Fibroblast of lung (primary cell): ENCODE data around the gene CYB561. TPM values are rescaled to one million over a fixed set of nuclear protein-coding genes. Genes with fewer than 3 reads are reported as not detected.

Experiments used
- DNase-seq, 2 donors: peaks; one replicate each; pipeline versions ENCODE4 v3.0.0 to v3.0.0-alpha.2; 2010; ENCODE audit warnings: low read depth in 2 of 2
- H2AFZ ChIP-seq: 2 replicates; pipeline ENCODE4 v1.5.1; 2012; ENCODE audit warnings: low read length, control low read depth, inconsistent platforms
- H3K27ac ChIP-seq: 2 replicates; pipeline ENCODE4 v1.5.1; 2011; ENCODE audit warnings: low read length, control low read depth; ENCODE audit not compliant: insufficient read depth
- H3K27me3 ChIP-seq: 2 replicates; pipeline ENCODE4 v1.5.1; 2011; ENCODE audit warnings: mild to moderate bottlenecking, low read length; ENCODE audit not compliant: control insufficient read depth, insufficient read depth
- H3K36me3 ChIP-seq: 2 replicates; pipeline ENCODE4 v1.5.1; 2011; ENCODE audit warnings: low read length; ENCODE audit not compliant: control insufficient read depth, insufficient read depth
- H3K4me1 ChIP-seq: 2 replicates; pipeline ENCODE4 v1.5.1; 2011; ENCODE audit warnings: low read length; ENCODE audit not compliant: control insufficient read depth, insufficient read depth; ENCODE audit errors: extremely low read depth
- H3K4me2 ChIP-seq: 2 replicates; pipeline ENCODE4 v1.5.1; 2011; ENCODE audit warnings: low read length, control low read depth; ENCODE audit not compliant: insufficient read depth; ENCODE audit errors: extremely low read depth
- H3K4me3 ChIP-seq, 4 experiments: fragments of 200-600 bp in 1 of 4; sonication (generic) in 1 of 4; replicated peaks in 1 of 4; 2 replicates each; pipeline ENCODE4 v1.5.1; 2011 to 2016; ENCODE audit warnings: low read length in 4 of 4, low read depth in 3 of 4, mild to moderate bottlenecking in 3 of 4, control low read depth in 2 of 4, inconsistent platforms in 1 of 4, mixed read lengths in 1 of 4; ENCODE audit not compliant: insufficient read depth in 1 of 4; ENCODE audit errors: control extremely low read depth in 1 of 4
- H3K79me2 ChIP-seq: 2 replicates; pipeline ENCODE4 v1.5.1; 2012; ENCODE audit warnings: mild to moderate bottlenecking, low read length, inconsistent platforms; ENCODE audit not compliant: control insufficient read depth, insufficient read depth
- H3K9ac ChIP-seq: 2 replicates; pipeline ENCODE4 v1.5.1; 2011; ENCODE audit warnings: mild to moderate bottlenecking, low read length, control low read depth; ENCODE audit not compliant: insufficient read depth
- H3K9me3 ChIP-seq: 2 replicates; pipeline ENCODE4 v1.5.1; 2012; ENCODE audit warnings: low read depth, low read length; ENCODE audit not compliant: control insufficient read depth, insufficient read depth
- H4K20me1 ChIP-seq: 2 replicates; pipeline ENCODE4 v1.5.1; 2011; ENCODE audit warnings: low read length; ENCODE audit not compliant: control insufficient read depth, insufficient read depth; ENCODE audit errors: extremely low read depth
- CTCF ChIP-seq, 2 donors: IDR thresholded peaks in 1 of 2; conservative IDR thresholded peaks in 1 of 2; 1 replicate in 1 of 2; 2 replicates in 1 of 2; pipeline ENCODE4 v1.5.1; 2011 to 2012; ENCODE audit warnings: low read length in 2 of 2, control low read depth in 1 of 2, inconsistent platforms in 1 of 2, low read depth in 1 of 2, mild to moderate bottlenecking in 1 of 2
- EZH2 ChIP-seq: IDR thresholded peaks from 2 replicates; pipeline ENCODE4 v1.5.1; 2012; ENCODE audit warnings: low read length, control low read depth, mild to moderate bottlenecking; ENCODE audit errors: missing control alignments
- polyA plus RNA-seq, 2 donors: library from polyadenylated mRNA; depleted of rRNA in 1 of 2; stranded (reverse) in 1 of 2; unstranded in 1 of 2; fragments of >200 nt; gene quantifications; 2 replicates each; pipeline ENCODE4 v1.2.1, GENCODE V29; 2011 to 2012; ENCODE audit warnings: missing spikeins in 1 of 2
- total RNA-seq: library from RNA; depleted of rRNA; stranded (reverse); fragments of >200 nt; gene quantifications from 2 replicates; pipeline ENCODE4 v1.2.1, GENCODE V29; 2014

The CYB561 gene
- total and polyA plus RNA-seq, 2 donors (not counting 1 experiment from before 2014, with no cell fraction given) = 7.8 to 13.7 TPM

- H3K4me1 ChIP-seq = peaks cover 13% of the 10 kb centered on the region
- no peak for DNase-seq
- no peaks in the 10 kb centered on the region for H4K20me1 ChIP-seq
- H2AFZ ChIP-seq = no peak overlapping the region
- no peak overlapping the region for H3K4me2 ChIP-seq
- no peaks in the 10 kb centered on the region for H3K27me3 ChIP-seq
- no peaks in the 10 kb centered on the region for H3K9me3 ChIP-seq
- TF ChIP-seq CTCF (conservative IDR thresholded peaks at IDR 0.05 in 1 of 2, IDR thresholded peaks at IDR 0.05 in 1 of 2; ENCODE audit: low read depth in 1 of 2, low read length in 2 of 2) (no peak), EZH2 (no peak)
- no peak overlapping the region for H3K9ac ChIP-seq
- no peak overlapping the region for H3K27ac ChIP-seq
- peaks cover 2% of the 10 kb centered on the region for H3K36me3 ChIP-seq
- no peak overlapping the region for H3K4me3 ChIP-seq
- H3K79me2 ChIP-seq = no peaks in the 10 kb centered on the region
Observed at GRCh38 chr17:63431618-63431938, 14.5 kb downstream of the CYB561 start.

- Histone ChIP-seq H4K20me1 (no peaks in the 10 kb centered on the region), H3K4me1 (peaks cover 13% of the 10 kb centered on the region), H3K27ac (no peak overlapping the region), H3K9me3 (no peaks in the 10 kb centered on the region), H3K27me3 (no peaks in the 10 kb centered on the region), H3K4me3 (no peak overlapping the region), H3K79me2 (no peaks in the 10 kb centered on the region), H2AFZ (no peak overlapping the region), H3K36me3 (peaks cover 2% of the 10 kb centered on the region), H3K4me2 (no peak overlapping the region), H3K9ac (no peak overlapping the region)
- no peak for DNase-seq
- no peak for TF ChIP-seq CTCF (conservative IDR thresholded peaks at IDR 0.05 in 1 of 2, IDR thresholded peaks at IDR 0.05 in 1 of 2; ENCODE audit: low read depth in 1 of 2, low read length in 2 of 2)
Observed at GRCh38 chr17:63430223-63430622, 15.9 kb downstream of the CYB561 start.

- Histone ChIP-seq H3K4me3 (no peak overlapping the region), H2AFZ (no peak overlapping the region), H3K4me1 (peaks cover 12% of the 10 kb centered on the region), H3K4me2 (no peak overlapping the region), H3K36me3 (no peaks in the 10 kb centered on the region), H3K27me3 (no peaks in the 10 kb centered on the region), H3K79me2 (no peaks in the 10 kb centered on the region), H3K9ac (no peak overlapping the region), H4K20me1 (no peaks in the 10 kb centered on the region), H3K9me3 (no peaks in the 10 kb centered on the region), H3K27ac (no peak overlapping the region)
- no peak for DNase-seq
- TF ChIP-seq EZH2 = no peak
Observed at GRCh38 chr17:63429766-63430165, 16.3 kb downstream of the CYB561 start.
